PC-9 (cell line): ENCODE measurements around the gene TMEM135. TPM values are rescaled to one million over a fixed set of nuclear protein-coding genes. Genes with fewer than 3 reads are reported as not detected.

ENCODE experiments used
- BruUV-seq: library from RNA; stranded (reverse); fragments of 400-500 nt; replicated peaks from 2 replicates; lab custom pipeline; 2021; lab: Mats Ljungman, UMichigan
- CTCF ChIA-PET: fragments of 300-600 bp; sonication (Branson Sonifier 250); formaldehyde crosslinking; loops from one replicate; lab custom pipeline; 2022; ENCODE audit warnings: antibody characterized with exemption; lab: Charles Lee
- POLR2A ChIA-PET: fragments of 300-600 bp; sonication (Branson Sonifier 250); formaldehyde crosslinking; loops from one replicate; lab custom pipeline; 2022; ENCODE audit warnings: antibody characterized with exemption; ENCODE audit not compliant: unreplicated experiment; lab: Charles Lee
- DNase-seq, 2 experiments: peaks; one replicate each; pipeline versions ENCODE4 v3.0.0 to v3.0.0-alpha.2; 2015 to 2022; ENCODE audit warnings: mixed read lengths in 1 of 2
- H2AFZ ChIP-seq: fragments of 200-600 bp; sonication (generic); 2 replicates; pipeline ENCODE4 v1.8.1; 2017; ENCODE audit warnings: antibody characterized with exemption
- H3F3A ChIP-seq: fragments of 200-600 bp; sonication (generic); 2 replicates; pipeline ENCODE4 v1.8.1; 2017; ENCODE audit warnings: antibody characterized with exemption, mild to moderate bottlenecking, low read depth; ENCODE audit not compliant: insufficient read depth
- H3K27ac ChIP-seq: fragments of 200-600 bp; sonication (generic); 2 replicates; pipeline ENCODE4 v1.6.1; 2016; ENCODE audit warnings: mixed run types
- H3K27me3 ChIP-seq: fragments of 200-600 bp; sonication (generic); 2 replicates; pipeline ENCODE4 v1.6.1; 2016; ENCODE audit warnings: low read depth, mixed run types; ENCODE audit not compliant: insufficient read depth
- H3K36me3 ChIP-seq: fragments of 200-600 bp; sonication (generic); 2 replicates; pipeline ENCODE4 v1.6.1; 2016; ENCODE audit warnings: low read depth, mixed run types
- H3K4me1 ChIP-seq: fragments of 200-600 bp; sonication (generic); replicated peaks from 2 replicates; pipeline ENCODE4 v1.6.1; 2016; ENCODE audit warnings: mixed run types; ENCODE audit not compliant: insufficient read depth
- H3K4me2 ChIP-seq: fragments of 200-600 bp; sonication (generic); 2 replicates; pipeline ENCODE4 v1.6.1; 2017; ENCODE audit warnings: mixed run types
- H3K4me3 ChIP-seq: fragments of 200-600 bp; sonication (generic); 2 replicates; pipeline ENCODE4 v1.6.1; 2016; ENCODE audit warnings: mixed run types
- H3K79me2 ChIP-seq: fragments of 200-600 bp; sonication (generic); 2 replicates; pipeline ENCODE4 v1.6.1; 2017; ENCODE audit warnings: low read depth, mixed run types
- H3K9me2 ChIP-seq: fragments of 200-600 bp; sonication (generic); 2 replicates; pipeline ENCODE4 v1.8.1; 2017; ENCODE audit warnings: mild to moderate bottlenecking; ENCODE audit not compliant: insufficient read depth
- H3K9me3 ChIP-seq: fragments of 200-600 bp; sonication (generic); 2 replicates; pipeline ENCODE4 v1.8.1; 2016; ENCODE audit warnings: low read depth; ENCODE audit not compliant: insufficient read depth
- H4K20me1 ChIP-seq: fragments of 200-600 bp; sonication (generic); 2 replicates; pipeline ENCODE4 v1.8.1; 2017; ENCODE audit not compliant: insufficient read depth
- CTCF ChIP-seq: fragments of 200-600 bp; sonication (generic); conservative IDR thresholded peaks from 2 replicates; pipeline ENCODE4 v1.6.1; 2017; ENCODE audit warnings: mixed run types, antibody characterized with exemption, mild to moderate bottlenecking, moderate library complexity
- EZH2 ChIP-seq: fragments of 200-600 bp; sonication (generic); IDR thresholded peaks from 2 replicates; pipeline ENCODE4 v1.8.0; 2017; ENCODE audit warnings: antibody characterized with exemption, low read depth
- intact Hi-C: fragments of 100-400 bp; cut with micrococcal nuclease; formaldehyde crosslinking; loops from one replicate; pipeline ENCODE4 v1.10.0; 2022; ENCODE audit not compliant: unreplicated experiment
- total RNA-seq: library from RNA; stranded (reverse); gene quantifications from 2 replicates; pipeline ENCODE4 v1.2.3, GENCODE V29; 2021

The TMEM135 gene
- total RNA-seq, 1 experiment from 2014 or later, result 42.0 TPM

- ChIA-PET POLR2A (no interaction called here), CTCF (no interaction called here)
- no peak overlapping the region for H3K4me2 ChIP-seq
- BruUV-seq, result no TSS peak
- no peak for TF ChIP-seq CTCF
- TF ChIP-seq EZH2, result no peak
- H3K9me3 ChIP-seq, result no peaks in the 10 kb centered on the region
- no peak overlapping the region for H2AFZ ChIP-seq
- intact Hi-C loops, result no loop called here
- no peaks in the 10 kb centered on the region for H3F3A ChIP-seq
- no peaks in the 10 kb centered on the region for H4K20me1 ChIP-seq
- H3K27ac ChIP-seq, result no peak overlapping the region
- no peaks in the 10 kb centered on the region for H3K79me2 ChIP-seq
- no peaks in the 10 kb centered on the region for H3K27me3 ChIP-seq
- H3K4me1 ChIP-seq, result no peaks in the 10 kb centered on the region
- H3K9me2 ChIP-seq, result no peaks in the 10 kb centered on the region
- no peak overlapping the region for H3K4me3 ChIP-seq
- no peak for DNase-seq
- H3K36me3 ChIP-seq, result no peaks in the 10 kb centered on the region
Measured at GRCh38 chr11:87306262-87306851, 268.6 kb downstream of the TMEM135 start.

- no peaks in the 10 kb centered on the region for H3K27me3 ChIP-seq
- intact Hi-C loops, result no loop called here
- no peaks in the 10 kb centered on the region for H4K20me1 ChIP-seq
- no peaks in the 10 kb centered on the region for H3K9me2 ChIP-seq
- BruUV-seq, result no TSS peak
- no peak for DNase-seq
- no peaks in the 10 kb centered on the region for H3F3A ChIP-seq
- no peaks in the 10 kb centered on the region for H3K36me3 ChIP-seq
- no peaks in the 10 kb centered on the region for H3K4me1 ChIP-seq
- no peak overlapping the region for H3K4me3 ChIP-seq
- H3K27ac ChIP-seq, result no peak overlapping the region
- ChIA-PET POLR2A (no interaction called here), CTCF (no interaction called here)
- no peak overlapping the region for H2AFZ ChIP-seq
- H3K79me2 ChIP-seq, result no peaks in the 10 kb centered on the region
- no peaks in the 10 kb centered on the region for H3K9me3 ChIP-seq
- TF ChIP-seq EZH2 (no peak), CTCF (no peak)
- H3K4me2 ChIP-seq, result no peak overlapping the region
Measured at GRCh38 chr11:87307101-87307500, 269.4 kb downstream of the TMEM135 start.

- no peak overlapping the region for H3K4me2 ChIP-seq
- ChIA-PET POLR2A (interaction anchor here (0.7 kb wide), 1 partner anchor 332 kb away, joined by 4 read pairs; no protein-coding TSS in a partner anchor), CTCF (no interaction called here)
- intact Hi-C loops, result no loop called here
- H3K9me2 ChIP-seq, result no peaks in the 10 kb centered on the region
- H3K9me3 ChIP-seq, result no peaks in the 10 kb centered on the region
- H3K27me3 ChIP-seq, result no peaks in the 10 kb centered on the region
- H3K4me1 ChIP-seq, result no peaks in the 10 kb centered on the region
- TF ChIP-seq EZH2 (no peak), CTCF (no peak)
- no peaks in the 10 kb centered on the region for H3F3A ChIP-seq
- H3K79me2 ChIP-seq, result no peaks in the 10 kb centered on the region
- H4K20me1 ChIP-seq, result no peaks in the 10 kb centered on the region
- no peaks in the 10 kb centered on the region for H3K36me3 ChIP-seq
- no peak for DNase-seq
- no peak overlapping the region for H3K27ac ChIP-seq
- H2AFZ ChIP-seq, result no peak overlapping the region
- H3K4me3 ChIP-seq, result no peak overlapping the region
- BruUV-seq, result no TSS peak
Measured at GRCh38 chr11:87315229-87315628, 277.5 kb downstream of the TMEM135 start.
